Measurements from ENCODE around the gene PCDHGC5.
A peak's percentile ranks its signal among the peaks of the same experiment; 100 is the strongest.

- TF ChIP-seq EZH2 (IDR thresholded peaks at IDR 0.05) (no peak), POLR2AphosphoS5 (IDR thresholded peaks at IDR 0.05; ENCODE audit: borderline replicate concordance, low read depth, low read length) (peak; percentile 84), FOXP2 (optimal IDR thresholded peaks at IDR 0.05; ENCODE audit: control extremely low read depth, extremely low read length, insufficient read depth) (peak; percentile 83)
These were observed 7.2 kb downstream of the PCDHGC5 start for GRCh38 chr5:141496038-141496437.
